WERI-Rb-1 (cell line): ENCODE measurements around the gene CCL24.
A peak's percentile ranks its signal among the peaks of the same experiment; 100 is the strongest.
"Not testable (repeated sequence)": the region's sequence is repeated elsewhere in the genome, so short reads cannot be mapped to it uniquely, and the experiment has no call there.

Experiments used
- DNase-seq: peaks from one replicate; pipeline ENCODE4 v3.0.0-alpha.2; 2020
- H3K27ac ChIP-seq: fragments of 250-450 bp; sonication (Bioruptor Pico); 2 replicates; pipeline ENCODE4 v1.5.1; 2020; ENCODE audit warnings: mild to moderate bottlenecking, moderate library complexity
- H3K27me3 ChIP-seq: fragments of 250-450 bp; sonication (Bioruptor Pico); 2 replicates; pipeline ENCODE4 v1.5.1; 2021; ENCODE audit warnings: mild to moderate bottlenecking, low read depth, moderate library complexity; ENCODE audit not compliant: insufficient read depth, severe bottlenecking
- H3K36me3 ChIP-seq: fragments of 250-450 bp; sonication (Bioruptor Pico); 2 replicates; pipeline ENCODE4 v1.5.1; 2020; ENCODE audit warnings: mild to moderate bottlenecking, moderate library complexity
- H3K4me3 ChIP-seq: 2 replicates; pipeline ENCODE4 v1.5.1; 2011; ENCODE audit warnings: low read depth, mild to moderate bottlenecking, control low read depth, low read length
- H3K9me3 ChIP-seq: fragments of 250-450 bp; sonication (Bioruptor Pico); 2 replicates; pipeline ENCODE4 v1.5.1; 2021; ENCODE audit warnings: mild to moderate bottlenecking, moderate library complexity; ENCODE audit not compliant: severe bottlenecking
- TF ChIP-seq, protein P1 (sequence below): IDR thresholded peaks from 2 replicates; pipeline ENCODE4 v1.5.1; 2011; ENCODE audit warnings: low read depth, mild to moderate bottlenecking, control low read depth, inconsistent platforms, low read length

Gene CCL24

DNA sequence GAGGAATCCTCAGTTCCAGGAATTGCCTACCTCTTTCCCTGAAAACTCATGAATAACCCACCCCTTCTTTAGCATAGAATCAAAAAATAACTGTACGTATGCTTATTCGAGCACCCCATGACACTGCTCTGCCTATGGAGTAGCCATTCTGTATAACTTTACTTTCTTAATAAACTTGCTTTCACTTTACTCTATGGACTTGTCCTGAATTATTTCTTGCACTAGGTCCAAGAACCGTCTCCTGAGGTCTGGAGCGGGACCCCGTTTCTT, 11.1 kb downstream of the CCL24 start:
- Histone ChIP-seq H3K4me3 (no peak overlapping the region), H3K27ac (no peak overlapping the region), H3K27me3 (no peaks in the 10 kb centered on the region), H3K9me3 (peaks cover 5% of the 10 kb centered on the region), H3K36me3 (no peaks in the 10 kb centered on the region)
- TF ChIP-seq, protein P1, sequence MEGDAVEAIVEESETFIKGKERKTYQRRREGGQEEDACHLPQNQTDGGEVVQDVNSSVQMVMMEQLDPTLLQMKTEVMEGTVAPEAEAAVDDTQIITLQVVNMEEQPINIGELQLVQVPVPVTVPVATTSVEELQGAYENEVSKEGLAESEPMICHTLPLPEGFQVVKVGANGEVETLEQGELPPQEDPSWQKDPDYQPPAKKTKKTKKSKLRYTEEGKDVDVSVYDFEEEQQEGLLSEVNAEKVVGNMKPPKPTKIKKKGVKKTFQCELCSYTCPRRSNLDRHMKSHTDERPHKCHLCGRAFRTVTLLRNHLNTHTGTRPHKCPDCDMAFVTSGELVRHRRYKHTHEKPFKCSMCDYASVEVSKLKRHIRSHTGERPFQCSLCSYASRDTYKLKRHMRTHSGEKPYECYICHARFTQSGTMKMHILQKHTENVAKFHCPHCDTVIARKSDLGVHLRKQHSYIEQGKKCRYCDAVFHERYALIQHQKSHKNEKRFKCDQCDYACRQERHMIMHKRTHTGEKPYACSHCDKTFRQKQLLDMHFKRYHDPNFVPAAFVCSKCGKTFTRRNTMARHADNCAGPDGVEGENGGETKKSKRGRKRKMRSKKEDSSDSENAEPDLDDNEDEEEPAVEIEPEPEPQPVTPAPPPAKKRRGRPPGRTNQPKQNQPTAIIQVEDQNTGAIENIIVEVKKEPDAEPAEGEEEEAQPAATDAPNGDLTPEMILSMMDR: no peak
- DNase-seq: no peak

DNA sequence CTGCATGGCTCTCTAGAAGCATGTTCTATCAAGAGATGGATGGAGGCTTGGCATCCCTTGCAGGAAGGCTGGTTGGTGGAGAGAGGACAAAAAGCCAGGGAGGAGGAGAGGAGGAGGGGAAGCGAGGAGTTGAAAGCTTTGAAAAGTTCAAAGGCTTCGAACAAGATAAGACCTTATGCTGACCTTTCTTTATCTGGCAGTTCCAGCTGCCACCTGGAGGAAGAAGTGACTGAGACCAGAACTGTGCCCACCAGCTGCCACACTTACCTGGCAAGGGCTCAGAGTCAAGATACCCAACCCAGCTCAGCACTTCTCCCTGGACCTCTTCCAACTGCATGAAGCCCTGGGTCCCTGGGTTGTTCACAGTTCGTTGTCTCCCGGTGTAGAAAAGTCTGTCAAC, 14.8 kb downstream of the CCL24 start:
- peaks cover 2% of the 10 kb centered on the region for H3K9me3 ChIP-seq
- TF ChIP-seq, protein P1: no peak
- no peak for DNase-seq
- no peaks in the 10 kb centered on the region for H3K36me3 ChIP-seq
- no peak overlapping the region for H3K27ac ChIP-seq
- H3K4me3 ChIP-seq: no peak overlapping the region
- H3K27me3 ChIP-seq: no peaks in the 10 kb centered on the region

GRCh38 chr7:75796420-75796819, 17.2 kb downstream of the CCL24 start:
- H3K27me3 ChIP-seq: no peaks in the 10 kb centered on the region
- no peak overlapping the region for H3K4me3 ChIP-seq
- TF ChIP-seq, protein P1: no peak
- H3K36me3 ChIP-seq: no peaks in the 10 kb centered on the region
- peaks cover 3% of the 10 kb centered on the region for H3K9me3 ChIP-seq
- no peak for DNase-seq
- no peak overlapping the region for H3K27ac ChIP-seq

DNA sequence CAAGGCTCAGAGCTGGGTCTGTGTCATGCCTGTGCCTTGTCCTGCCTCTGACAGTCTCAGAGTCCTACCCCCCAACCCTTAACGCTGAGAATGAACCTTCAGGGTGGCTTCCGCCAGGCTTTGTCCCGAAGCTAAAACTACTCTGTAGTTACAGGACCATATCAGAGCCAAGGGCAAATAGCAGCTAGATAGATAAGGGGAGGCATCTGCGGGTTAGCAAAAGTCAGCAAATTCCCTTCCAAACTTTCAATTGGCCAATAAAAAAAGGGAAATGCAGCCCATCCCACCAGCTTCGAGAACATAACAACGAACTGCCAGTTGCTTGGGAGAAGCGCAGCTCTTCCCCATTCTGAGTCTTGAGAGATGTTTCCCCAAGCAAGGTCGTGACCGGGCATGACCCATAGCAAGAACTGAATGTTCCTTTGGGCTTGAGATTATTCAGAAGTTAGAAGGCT, 17.7 kb downstream of the CCL24 start:
- no peak for DNase-seq
- no peaks in the 10 kb centered on the region for H3K27me3 ChIP-seq
- TF ChIP-seq, protein P1: no peak

GRCh38 chr7:75793676-75794075, 19.9 kb downstream of the CCL24 start:
- Histone ChIP-seq H3K36me3 (no peaks in the 10 kb centered on the region), H3K4me3 (no peak overlapping the region), H3K27ac (no peak overlapping the region), H3K27me3 (no peaks in the 10 kb centered on the region), H3K9me3 (peaks cover 3% of the 10 kb centered on the region)
- no peak for DNase-seq
- TF ChIP-seq, protein P1: no peak

More for the DNA sequence above, 17.7 kb downstream of the CCL24 start:
- Histone ChIP-seq H3K27ac (no peak overlapping the region), H3K9me3 (peaks cover 3% of the 10 kb centered on the region), H3K4me3 (no peak overlapping the region), H3K36me3 (no peaks in the 10 kb centered on the region)

DNA sequence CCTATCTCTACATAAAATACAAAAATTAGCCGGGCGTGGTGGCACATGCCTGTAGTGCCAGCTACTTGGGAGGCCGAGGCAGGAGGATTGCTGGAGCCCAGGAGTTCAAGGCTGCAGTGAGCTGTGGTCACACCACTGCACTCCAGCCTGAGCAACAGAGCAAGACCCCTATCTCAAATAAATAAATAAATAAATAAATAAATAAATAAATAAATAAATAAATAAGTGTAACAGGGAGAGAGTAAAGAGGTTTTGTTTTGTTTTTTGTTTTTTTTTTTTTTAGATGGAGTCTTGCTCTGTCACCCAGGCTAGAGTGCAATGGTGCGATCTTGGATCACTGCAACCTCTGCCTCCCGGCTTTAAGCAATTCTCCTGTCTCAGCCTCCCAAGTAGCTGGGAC, 21.0 kb downstream of the CCL24 start:
- not testable (repeated sequence) for H3K9me3 ChIP-seq, DNase-seq, H3K4me3 ChIP-seq, H3K36me3 ChIP-seq, H3K27me3 ChIP-seq
- H3K27ac ChIP-seq: peak overlapping the region; percentile 95
